Limb (tissue), 2 donors: ENCODE measurements around the gene TRIM37.
"Not testable (repeated sequence)": the region's sequence is repeated elsewhere in the genome, so short reads cannot be mapped to it uniquely, and the experiment has no call there.

Experiments
- DNase-seq, 2 donors: peaks; one replicate each; pipeline ENCODE4 v3.0.0-alpha.2; 2016; ENCODE audit errors: extremely low spot score in 2 of 2

The TRIM37 gene

GRCh38 chr17:59115474-59115873 is 8.8 kb upstream of the TRIM37 start:
- no peak for DNase-seq

- DNase-seq = no peak
Measured at GRCh38 chr17:59111539-59111938, 4.9 kb upstream of the TRIM37 start.

- no peak for DNase-seq
Measured at GRCh38 chr17:59110973-59111372, 4.3 kb upstream of the TRIM37 start.

- no peak for DNase-seq
Measured at GRCh38 chr17:59108400-59109102, 1.9 kb upstream of the TRIM37 start.

GRCh38 chr17:59107306-59107670 is 608 bp upstream of the TRIM37 start:
- no peak for DNase-seq

- DNase-seq = peak; percentile 11 to 74
Measured at GRCh38 chr17:59105852-59106462, 723 bp downstream of the TRIM37 start.

GRCh38 chr17:59101178-59101577 is 5.5 kb downstream of the TRIM37 start:
- DNase-seq = no peak

GRCh38 chr17:59097876-59098275 is 8.8 kb downstream of the TRIM37 start:
- no peak for DNase-seq

GRCh38 chr17:59094861-59095530 is 11.7 kb downstream of the TRIM37 start:
- DNase-seq = no peak

- peak in 1 of 2 donors; percentile 30 for DNase-seq
Measured at GRCh38 chr17:59093702-59094231, 12.9 kb downstream of the TRIM37 start.

- DNase-seq = no peak
Measured at GRCh38 chr17:59093145-59093701, 13.5 kb downstream of the TRIM37 start.

GRCh38 chr17:59090593-59090992 is 16.1 kb downstream of the TRIM37 start:
- not testable (repeated sequence) for DNase-seq

- DNase-seq = no peak
Measured at GRCh38 chr17:59084154-59084553, 22.5 kb downstream of the TRIM37 start.

- no peak for DNase-seq
Measured at GRCh38 chr17:59074494-59074893, 32.2 kb downstream of the TRIM37 start.

GRCh38 chr17:59073972-59074371 is 32.7 kb downstream of the TRIM37 start:
- no peak for DNase-seq

GRCh38 chr17:59069856-59070255 is 36.8 kb downstream of the TRIM37 start:
- no peak for DNase-seq

- no peak for DNase-seq
Measured at GRCh38 chr17:59067756-59068155, 38.9 kb downstream of the TRIM37 start.

GRCh38 chr17:59067340-59067739 is 39.3 kb downstream of the TRIM37 start:
- no peak for DNase-seq

GRCh38 chr17:59062509-59062908 is 44.2 kb downstream of the TRIM37 start:
- no peak for DNase-seq

GRCh38 chr17:59056857-59057256 is 49.8 kb downstream of the TRIM37 start:
- DNase-seq = no peak

- DNase-seq = no peak
Measured at GRCh38 chr17:59049798-59050197, 56.9 kb downstream of the TRIM37 start.

GRCh38 chr17:59047616-59048015 is 59.1 kb downstream of the TRIM37 start:
- no peak for DNase-seq
